HepG2 (cell line): ENCODE data around the gene GMEB1. TPM values are rescaled to one million over a fixed set of nuclear protein-coding genes. Genes with fewer than 3 reads are reported as not detected.

Source experiments
- ATAC-seq: fragments of 200-7000 bp; cut with Tn5 transposase; 3 replicates; pipeline ENCODE4 v1.9.1; 2020; ENCODE audit warnings: mild to moderate bottlenecking, moderate library complexity
- BruUV-seq: library from RNA; stranded (reverse); fragments of 400-500 nt; replicated peaks from 2 replicates; lab custom pipeline; 2021; lab: Mats Ljungman, UMichigan
- CTCF ChIA-PET: fragments of 300-600 bp; formaldehyde crosslinking; extraction: SDS; loops from one replicate; lab custom pipeline; 2021; ENCODE audit warnings: low total read pairs, inconsistent platforms, low intra/inter-chr PET ratio; lab: Yijun Ruan, JAX
- POLR2A ChIA-PET: fragments of 350-600 bp; sonication (Branson Sonifier 250); formaldehyde crosslinking; loops from one replicate; lab custom pipeline; 2020; ENCODE audit warnings: antibody characterized with exemption, inconsistent platforms; lab: Yijun Ruan, JAX
- DNase-seq: peaks from one replicate; pipeline ENCODE4 v3.0.0-alpha.2; 2015; ENCODE audit warnings: low spot score
- FAIRE-seq: peaks from 3 replicates; lab custom pipeline; 2011; peaks lifted over from hg19 to GRCh38; lab: Jason Lieb, UNC
- H2AFZ ChIP-seq: one replicate; pipeline ENCODE4 v1.6.1; 2011; ENCODE audit warnings: low read length, inconsistent platforms
- H3K27ac ChIP-seq: fragments of 300-600 bp; 3 replicates; pipeline ENCODE4 v1.8.0; 2011; ENCODE audit warnings: mixed run types, mild to moderate bottlenecking, mixed read lengths, low read length, inconsistent platforms; ENCODE audit not compliant: insufficient read depth; ENCODE audit errors: extremely low read length
- H3K27me3 ChIP-seq, 2 experiments: fragments of 200-600 bp in 1 of 2; 2 replicates in 1 of 2; 3 replicates in 1 of 2; pipeline versions ENCODE4 v1.6.0 to v1.8.0; 2011; ENCODE audit warnings: low read length in 2 of 2, mild to moderate bottlenecking in 2 of 2, moderate library complexity in 2 of 2, inconsistent platforms in 1 of 2; ENCODE audit not compliant: insufficient read depth in 2 of 2, control insufficient read depth in 1 of 2
- H3K36me3 ChIP-seq, 2 experiments: fragments of 200-600 bp in 1 of 2; replicated peaks in 1 of 2; 2 replicates in 1 of 2; 3 replicates in 1 of 2; pipeline versions ENCODE4 v1.5.1 to v1.8.0; 2011; ENCODE audit warnings: low read length in 2 of 2, inconsistent platforms in 1 of 2; ENCODE audit not compliant: insufficient read depth in 2 of 2, control insufficient read depth in 1 of 2
- H3K4me1 ChIP-seq: 2 replicates; pipeline ENCODE4 v1.5.1; 2012; ENCODE audit warnings: low read length, inconsistent platforms; ENCODE audit not compliant: insufficient read depth
- H3K4me2 ChIP-seq: 2 replicates; pipeline ENCODE4 v1.6.0; 2011; ENCODE audit warnings: low read depth, low read length, inconsistent platforms
- H3K4me3 ChIP-seq, 3 experiments: fragments of 200-600 bp in 1 of 3; sonication (generic), shearing (Covaris generic) in 1 of 3; replicated peaks in 1 of 3; 2 replicates each; pipeline ENCODE4 v1.5.1; 2011 to 2016; ENCODE audit warnings: low read length in 3 of 3, inconsistent platforms in 2 of 3, low read depth in 2 of 3, mild to moderate bottlenecking in 2 of 3, control low read depth in 1 of 3, mixed read lengths in 1 of 3; ENCODE audit not compliant: insufficient read depth in 1 of 3
- H3K79me2 ChIP-seq: one replicate; pipeline ENCODE4 v1.6.1; 2011; ENCODE audit warnings: low read length, inconsistent platforms; ENCODE audit not compliant: insufficient read depth
- H3K9ac ChIP-seq: 2 replicates; pipeline ENCODE4 v1.6.0; 2011; ENCODE audit warnings: mild to moderate bottlenecking, low read depth, low read length, inconsistent platforms; ENCODE audit not compliant: insufficient read depth
- H3K9me3 ChIP-seq: 2 replicates; pipeline ENCODE4 v1.5.1; 2012; ENCODE audit warnings: mild to moderate bottlenecking, low read length
- H4K20me1 ChIP-seq: 2 replicates; pipeline ENCODE4 v1.6.0; 2011; ENCODE audit warnings: inconsistent platforms, mild to moderate bottlenecking, low read length, moderate library complexity; ENCODE audit not compliant: insufficient read depth
- CEBPB ChIP-seq: IDR thresholded peaks from 2 replicates; pipeline ENCODE4 v1.6.1; 2011; ENCODE audit warnings: low read depth, low read length, improper control_type of control experiment, borderline replicate concordance
- CHD2 ChIP-seq: IDR thresholded peaks from 2 replicates; pipeline ENCODE4 v1.6.1; 2011; ENCODE audit warnings: low read depth, low read length, improper control_type of control experiment
- ZNF121 ChIP-seq: sonication (generic); formaldehyde crosslinking; IDR thresholded peaks from 2 replicates; pipeline ENCODE4 v1.5.0; 2020; ENCODE audit warnings: mild to moderate bottlenecking, missing genetic modification reagents
- ZNF234 ChIP-seq: sonication (generic); formaldehyde crosslinking; conservative IDR thresholded peaks from 2 replicates; pipeline ENCODE4 v1.5.1; 2020; ENCODE audit warnings: mild to moderate bottlenecking, missing genetic modification reagents
- ZNF280D ChIP-seq: sonication (generic); formaldehyde crosslinking; IDR thresholded peaks from 2 replicates; pipeline ENCODE4 v1.5.1; 2020; ENCODE audit warnings: mild to moderate bottlenecking, missing genetic modification reagents
- ZNF770 ChIP-seq: sonication (generic); formaldehyde crosslinking; IDR thresholded peaks from 2 replicates; pipeline ENCODE4 v1.5.0; 2020; ENCODE audit warnings: mild to moderate bottlenecking, missing genetic modification reagents
- WGBS: methylation state at CpG from one replicate; pipeline ENCODE4 v1.1.6; 2017; ENCODE audit warnings: low lambda C conversion rate; 5-methylcytosine and 5-hydroxymethylcytosine counted together
- in situ Hi-C: cut with HindIII; loops from 2 replicates; pipeline ENCODE4 v1.10.0; 2017; ENCODE audit warnings: low pct_unique_long_range_greater_than_20kb; ENCODE audit not compliant: extremely low pct_ligation_motif_present
- intact Hi-C: fragments of 100-400 bp; cut with micrococcal nuclease; formaldehyde crosslinking; loops from one replicate; pipeline ENCODE4 v1.10.0; 2022; ENCODE audit not compliant: unreplicated experiment
- polyA plus RNA-seq, 8 experiments: library from polyadenylated mRNA; depleted of rRNA in 3 of 8; stranded (reverse) in 7 of 8; unstranded in 1 of 8; fragments of >200 nt; fragmentation: Illumina TruSeq in 4 of 8; extraction: Trizol in 4 of 8; gene quantifications; 2 replicates each; pipeline versions ENCODE4 v1.2.1 to v1.2.3, GENCODE V29; 2011 to 2016; ENCODE audit warnings: low read depth in 4 of 8, missing spikeins in 1 of 8, mixed read lengths in 1 of 8; ENCODE audit not compliant: insufficient read depth in 1 of 8
- total RNA-seq, 5 experiments: library from RNA; depleted of rRNA; stranded (reverse); fragments of >200 nt; fragmentation: Illumina TruSeq; extraction: Trizol; gene quantifications; 2 replicates each; pipeline ENCODE4 v1.2.3, GENCODE V29; 2016; ENCODE audit warnings: low read depth in 1 of 5

The GMEB1 gene
- total and polyA plus RNA-seq, 2 of the 13 experiments (the other 11 are each of a cell fraction or from before 2014, with no cell fraction given) = 3.0 to 6.0 TPM

GRCh38 chr1:28745653-28746173, 77.1 kb downstream of the GMEB1 start:
- no peak for FAIRE-seq
- 95% methylated on average over 6 of the region's 6 CpGs for WGBS
- Histone ChIP-seq H3K27ac (no peak overlapping the region), H3K9ac (no peak overlapping the region), H3K79me2 (peaks cover 96% of the 10 kb centered on the region), H3K27me3 (no peaks in the 10 kb centered on the region), H3K36me3 (peaks cover 10 to 65% of the 10 kb centered on the region in 2 experiments), H2AFZ (no peak overlapping the region), H3K9me3 (no peaks in the 10 kb centered on the region), H3K4me1 (peaks cover 97% of the 10 kb centered on the region), H3K4me3 (no peak overlapping the region; a peak in 1 of 6 replicates), H3K4me2 (no peak overlapping the region), H4K20me1 (peaks cover 75% of the 10 kb centered on the region)
- intact Hi-C loops (no loop called here), in situ Hi-C loops (no loop called here)
- ChIA-PET CTCF (no interaction called here), POLR2A (interaction anchor here (0.8 to 3.4 kb wide), 4 partner anchors 9 to 97 kb away, joined by 3 to 19 read pairs (median 4); partner anchors contain the start of genes RNU11 and YTHDF2)
- BruUV-seq = no TSS peak
- no peak for ATAC-seq
- DNase-seq = no peak
- 0 out of 2 replicates have a peak, but pooled peaks have one; percentile 16 for TF ChIP-seq CEBPB
- TF ChIP-seq ZNF234 (CRISPR knock-in tag) = no peak
- peak; percentile 80 for TF ChIP-seq ZNF770 (CRISPR knock-in tag)
- no peak for TF ChIP-seq CHD2
- TF ChIP-seq ZNF280D (CRISPR knock-in tag) = no peak
- TF ChIP-seq ZNF121 (CRISPR knock-in tag) = peak; percentile 58; the same call in 1 of the 2 replicates
